Neuronal stem cell (in vitro differentiated cells): ENCODE measurements around the gene SMARCA2.

Experiments used
- DNase-seq: peaks from one replicate; pipeline ENCODE4 v3.0.0-alpha.2; 2013; ENCODE audit warnings: low spot score
- H2AFZ ChIP-seq: one replicate; pipeline ENCODE4 v1.6.1; 2013; ENCODE audit warnings: mild to moderate bottlenecking, low read length, inconsistent platforms
- H2AK5ac ChIP-seq: 2 replicates; pipeline ENCODE4 v1.6.1; 2013; ENCODE audit warnings: low read depth, mild to moderate bottlenecking, inconsistent platforms, low read length, moderate library complexity, mixed read lengths
- H2BK120ac ChIP-seq: 2 replicates; pipeline ENCODE4 v1.6.1; 2013; ENCODE audit warnings: low read depth, mild to moderate bottlenecking, inconsistent platforms, low read length, moderate library complexity, mixed read lengths
- H2BK12ac ChIP-seq: one replicate; pipeline ENCODE4 v1.6.1; 2013; ENCODE audit warnings: low read length, inconsistent platforms
- H2BK15ac ChIP-seq: 2 replicates; pipeline ENCODE4 v1.6.1; 2013; ENCODE audit warnings: mild to moderate bottlenecking, low read length, inconsistent platforms, mixed read lengths
- H2BK5ac ChIP-seq: one replicate; pipeline ENCODE4 v1.6.1; 2013; ENCODE audit warnings: inconsistent platforms, mild to moderate bottlenecking, low read length, moderate library complexity
- H3K14ac ChIP-seq: one replicate; pipeline ENCODE4 v1.6.1; 2013; ENCODE audit warnings: low read length, inconsistent platforms
- H3K18ac ChIP-seq: 2 replicates; pipeline ENCODE4 v1.6.1; 2013; ENCODE audit warnings: low read length, inconsistent platforms
- H3K23ac ChIP-seq: 2 replicates; pipeline ENCODE4 v1.6.1; 2013; ENCODE audit warnings: low read depth, mild to moderate bottlenecking, mixed read lengths, low read length, inconsistent platforms; ENCODE audit not compliant: poor library complexity
- H3K27ac ChIP-seq: replicated peaks from 3 replicates; pipeline ENCODE4 v1.5.1; 2013; ENCODE audit warnings: low read length, inconsistent platforms
- H3K27me3 ChIP-seq, 3 experiments: 2 replicates each; pipeline ENCODE4 v1.6.1; 2013; ENCODE audit warnings: low read length in 3 of 3, mild to moderate bottlenecking in 2 of 3, inconsistent platforms in 1 of 3, low read depth in 1 of 3, mixed read lengths in 1 of 3, moderate library complexity in 1 of 3; ENCODE audit not compliant: control insufficient read depth in 3 of 3, insufficient read depth in 3 of 3
- H3K36me3 ChIP-seq, 2 donors: replicated peaks in 1 of 2; 2 replicates each; pipeline ENCODE4 v1.6.1; 2013; ENCODE audit warnings: low read length in 2 of 2; ENCODE audit not compliant: control insufficient read depth in 2 of 2, insufficient read depth in 2 of 2
- H3K4ac ChIP-seq: 2 replicates; pipeline ENCODE4 v1.6.1; 2013; ENCODE audit warnings: inconsistent platforms, mild to moderate bottlenecking, low read length, moderate library complexity
- H3K4me1 ChIP-seq, 2 donors: 1 replicate in 1 of 2; 2 replicates in 1 of 2; pipeline ENCODE4 v1.6.1; 2013; ENCODE audit warnings: low read length in 2 of 2, low read depth in 1 of 2; ENCODE audit not compliant: control insufficient read depth in 2 of 2, insufficient read depth in 1 of 2
- H3K4me2 ChIP-seq: one replicate; pipeline ENCODE4 v1.6.1; 2013; ENCODE audit warnings: mild to moderate bottlenecking, low read length, inconsistent platforms; ENCODE audit not compliant: insufficient read depth, poor library complexity, severe bottlenecking
- H3K4me3 ChIP-seq, 2 donors: 2 replicates each; pipeline ENCODE4 v1.5.1; 2013; ENCODE audit warnings: low read length in 2 of 2, mild to moderate bottlenecking in 2 of 2, inconsistent platforms in 1 of 2, moderate library complexity in 1 of 2
- H3K79me1 ChIP-seq: one replicate; pipeline ENCODE4 v1.6.1; 2013; ENCODE audit warnings: low read depth, mild to moderate bottlenecking, inconsistent platforms, low read length, moderate library complexity
- H3K9ac ChIP-seq: one replicate; pipeline ENCODE4 v1.6.1; 2013; ENCODE audit warnings: mild to moderate bottlenecking, low read depth, low read length, inconsistent platforms; ENCODE audit not compliant: poor library complexity
- H3K9me3 ChIP-seq, 2 donors: replicated peaks in 1 of 2; 2 replicates each; pipeline versions ENCODE3 to v1.6.1; 2013; ENCODE audit warnings: low read length in 2 of 2, mild to moderate bottlenecking in 2 of 2, inconsistent platforms in 1 of 2, low read depth in 1 of 2, mixed read lengths in 1 of 2, moderate library complexity in 1 of 2; ENCODE audit not compliant: control insufficient read depth in 2 of 2, insufficient read depth in 1 of 2
- H4K8ac ChIP-seq: one replicate; pipeline ENCODE4 v1.6.1; 2013; ENCODE audit warnings: low read depth, mild to moderate bottlenecking, inconsistent platforms, low read length, moderate library complexity
- H4K91ac ChIP-seq: one replicate; pipeline ENCODE4 v1.6.1; 2013; ENCODE audit warnings: low read length, low read depth, mild to moderate bottlenecking, inconsistent platforms; ENCODE audit not compliant: poor library complexity
- WGBS, 2 donors: extraction: QIAGEN DNeasy Blood & Tissue Kit; methylation state at CpG; one replicate each; pipeline ENCODE4 v1.1.7; 2013; ENCODE audit warnings: missing lambda C conversion rate in 2 of 2, mixed read lengths in 1 of 2; ENCODE audit not compliant: insufficient read length in 2 of 2, insufficient replicate concordance in 1 of 2; ENCODE audit errors: extremely low coverage in 2 of 2; 5-methylcytosine and 5-hydroxymethylcytosine counted together

SMARCA2 gene

DNA sequence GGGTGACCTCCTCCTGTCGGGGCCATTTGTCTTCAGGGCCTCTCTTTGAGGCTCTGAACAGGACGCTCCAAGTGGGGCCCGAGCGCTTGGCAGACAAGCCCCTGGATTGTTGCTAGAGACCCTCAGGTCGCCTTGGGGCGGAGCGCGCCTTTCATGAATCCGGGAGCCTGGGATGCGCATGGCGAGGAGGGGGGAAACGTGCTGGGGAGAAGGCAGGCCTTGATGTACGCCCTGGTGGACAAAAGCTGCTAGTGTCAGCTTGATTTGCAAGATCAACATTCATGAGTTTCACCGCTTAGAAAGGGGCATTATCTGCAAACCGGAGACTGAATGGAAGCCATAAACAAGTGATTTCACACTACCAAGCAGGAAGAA lies 226.3 kb downstream of the SMARCA2 start:
- H3K9ac ChIP-seq, result no peak overlapping the region
- peak overlapping the region; percentile 88 for H3K27ac ChIP-seq
- H3K4me1 ChIP-seq, result peaks cover 9 to 14% of the 10 kb centered on the region in 2 donors
- H2BK12ac ChIP-seq, result no peak overlapping the region
- peaks cover 2 to 8% of the 10 kb centered on the region in 2 donors for H3K9me3 ChIP-seq
- no peak overlapping the region for H2AK5ac ChIP-seq
- no CpG with 5 or more reads among the region's 15 CpGs for WGBS, 2 donors
- no peaks in the 10 kb centered on the region for H3K79me1 ChIP-seq
- H3K4me3 ChIP-seq, result peak overlapping the region in 1 of 2 donors; percentile 50
- H3K14ac ChIP-seq, result no peak overlapping the region
- no peak overlapping the region for H2BK15ac ChIP-seq
- no peaks in the 10 kb centered on the region for H3K36me3 ChIP-seq
- no peak overlapping the region for H4K8ac ChIP-seq
- H3K4me2 ChIP-seq, result peak overlapping the region; percentile 53
- H2BK5ac ChIP-seq, result peak overlapping the region; percentile 15
- H3K27me3 ChIP-seq, result no peaks in the 10 kb centered on the region
- no peak overlapping the region for H3K23ac ChIP-seq
- DNase-seq, result peak; percentile 90
- H3K18ac ChIP-seq, result peak overlapping the region; percentile 61
- no peak overlapping the region for H2BK120ac ChIP-seq
- H4K91ac ChIP-seq, result no peak overlapping the region
- H3K4ac ChIP-seq, result no peak overlapping the region
- peak overlapping the region; percentile 83 for H2AFZ ChIP-seq

DNA sequence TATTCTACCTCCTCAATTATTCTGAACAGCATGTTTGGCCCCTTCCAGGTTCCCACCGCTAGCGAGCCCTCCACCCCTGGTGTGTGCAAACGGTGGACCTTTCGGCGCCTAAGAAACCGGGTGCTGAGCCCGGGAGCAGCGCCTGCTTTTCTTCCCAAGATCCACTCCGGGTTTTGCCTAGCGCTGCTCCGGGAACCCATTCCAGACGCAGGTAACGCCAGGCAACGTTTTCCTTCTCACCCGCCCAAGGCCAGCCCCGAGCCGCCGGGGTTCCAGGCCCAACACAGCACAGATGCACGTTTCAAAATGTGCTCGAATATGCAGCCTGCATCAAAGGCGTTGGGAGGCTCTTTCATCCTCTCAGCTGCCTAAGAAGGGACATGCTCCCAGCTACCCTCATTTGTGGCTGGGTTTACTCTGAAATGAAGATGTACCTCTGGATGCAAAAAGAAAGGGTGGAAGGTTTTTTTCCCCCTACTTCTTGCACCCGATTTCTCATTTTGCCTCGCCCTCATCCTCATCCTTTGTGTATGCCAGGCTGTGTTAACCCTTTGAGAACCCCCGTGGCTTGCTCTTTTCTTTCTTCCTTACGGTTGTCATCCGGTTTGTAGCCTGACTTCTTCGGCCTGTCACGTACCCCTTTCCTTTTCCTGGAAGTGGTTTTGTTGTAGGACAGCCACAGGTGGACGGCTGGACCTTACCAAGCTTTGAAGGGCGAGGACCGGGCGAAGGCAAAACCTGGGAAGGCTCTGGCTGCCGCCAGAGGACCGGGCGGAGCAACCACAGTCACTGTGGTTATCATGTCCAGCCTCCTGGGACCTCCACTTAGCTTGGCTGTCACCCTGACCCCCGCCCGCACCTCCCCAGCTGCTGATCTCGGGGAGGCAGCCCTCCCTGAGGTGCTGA lies 226.9 kb downstream of the SMARCA2 start:
- Histone ChIP-seq H2AK5ac (no peak overlapping the region), H3K27ac (peak overlapping the region; percentile 88), H3K23ac (no peak overlapping the region), H3K79me1 (no peaks in the 10 kb centered on the region), H3K4me1 (peaks cover 9 to 14% of the 10 kb centered on the region in 2 donors), H2BK5ac (peak overlapping the region; percentile 13), H2BK15ac (no peak overlapping the region), H3K14ac (no peak overlapping the region), H3K36me3 (no peaks in the 10 kb centered on the region), H4K8ac (no peak overlapping the region), H3K4ac (no peak overlapping the region), H3K4me3 (peak overlapping the region; percentile 50 to 69), H3K9me3 (peaks cover 2 to 8% of the 10 kb centered on the region in 2 donors), H4K91ac (no peak overlapping the region), H2BK120ac (no peak overlapping the region), H3K9ac (no peak overlapping the region), H2AFZ (peak overlapping the region; percentile 83), H3K4me2 (peak overlapping the region; percentile 53), H3K27me3 (no peaks in the 10 kb centered on the region), H3K18ac (peak overlapping the region; percentile 73), H2BK12ac (no peak overlapping the region)
- no CpG with 5 or more reads among the region's 38 CpGs for WGBS, 2 donors
- DNase-seq, result peak; percentile 94

DNA sequence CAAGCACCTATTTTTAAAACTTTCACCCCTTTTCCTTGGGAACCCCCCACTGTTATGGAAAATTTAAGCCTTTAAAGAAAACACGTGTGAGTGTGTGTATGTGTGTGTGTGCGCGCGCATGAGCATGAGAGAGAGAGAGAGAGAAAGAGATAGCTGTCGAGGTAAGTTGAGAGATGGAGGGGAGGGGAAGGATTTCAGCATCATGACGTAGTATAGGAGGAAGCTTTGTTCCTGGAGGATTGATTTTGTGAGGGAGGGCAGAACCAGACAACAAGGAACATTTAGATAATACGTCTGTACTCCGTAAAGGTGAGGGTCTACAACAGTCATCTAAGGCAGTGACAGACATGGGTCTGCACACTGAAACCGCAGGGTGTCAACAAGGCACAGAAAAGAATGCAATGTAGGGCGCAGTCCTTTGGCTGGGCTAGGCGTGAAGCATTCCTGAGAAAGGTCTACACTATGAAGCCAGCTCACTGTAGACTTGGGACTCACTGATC lies 227.7 kb downstream of the SMARCA2 start:
- H3K4me3 ChIP-seq, result peak overlapping the region in 1 of 2 donors; percentile 50
- H2BK12ac ChIP-seq, result no peak overlapping the region
- no peaks in the 10 kb centered on the region for H3K79me1 ChIP-seq
- H2BK120ac ChIP-seq, result no peak overlapping the region
- H2BK15ac ChIP-seq, result no peak overlapping the region
- no peaks in the 10 kb centered on the region for H3K27me3 ChIP-seq
- DNase-seq, result no peak
- no peak overlapping the region for H2BK5ac ChIP-seq
- H3K18ac ChIP-seq, result no peak overlapping the region
- H3K9ac ChIP-seq, result no peak overlapping the region
- peak overlapping the region; percentile 83 for H2AFZ ChIP-seq
- WGBS, 2 donors, result no CpG with 5 or more reads among the region's 11 CpGs
- H3K4ac ChIP-seq, result no peak overlapping the region
- H4K91ac ChIP-seq, result no peak overlapping the region
- no peak overlapping the region for H3K23ac ChIP-seq
- peaks cover 2 to 8% of the 10 kb centered on the region in 2 donors for H3K9me3 ChIP-seq
- H3K4me2 ChIP-seq, result peak overlapping the region; percentile 53
- H3K14ac ChIP-seq, result no peak overlapping the region
- H4K8ac ChIP-seq, result no peak overlapping the region
- H3K4me1 ChIP-seq, result peaks cover 9 to 14% of the 10 kb centered on the region in 2 donors
- no peak overlapping the region for H2AK5ac ChIP-seq
- no peaks in the 10 kb centered on the region for H3K36me3 ChIP-seq
- H3K27ac ChIP-seq, result peak overlapping the region; percentile 88
